WTC11 (cell line): ENCODE measurements around the gene KITLG. TPM values are rescaled to one million over a fixed set of nuclear protein-coding genes. Genes with fewer than 3 reads are reported as not detected.

Source experiments
- ATAC-seq: fragments of 200-7000 bp; cut with Tn5 transposase; 2 replicates; pipeline ENCODE4 v1.10.0; 2021; ENCODE audit warnings: mild to moderate bottlenecking, moderate library complexity
- CTCF ChIA-PET: fragments of 300-600 bp; sonication (Branson Sonifier 250); formaldehyde crosslinking; loops from one replicate; lab custom pipeline; 2021; ENCODE audit warnings: antibody characterized with exemption; lab: Charles Lee
- POLR2A ChIA-PET: fragments of 350-600 bp; sonication (Branson Sonifier 250); formaldehyde crosslinking; loops from one replicate; lab custom pipeline; 2021; ENCODE audit warnings: antibody characterized with exemption; lab: Charles Lee
- DNase-seq: peaks from one replicate; pipeline ENCODE4 v3.0.0; 2021; ENCODE audit warnings: low spot score
- H3K27ac Mint-ChIP-seq: 2 replicates; pipeline ENCODE4 v1.8.0; 2021; ENCODE audit warnings: mixed read lengths
- H3K27me3 Mint-ChIP-seq: 2 replicates; pipeline ENCODE4 v1.8.0; 2021; ENCODE audit warnings: low read depth, mild to moderate bottlenecking, moderate library complexity, mixed read lengths
- H3K36me3 Mint-ChIP-seq: 2 replicates; pipeline ENCODE4 v1.8.0; 2021; ENCODE audit warnings: mixed read lengths
- H3K4me1 Mint-ChIP-seq: 2 replicates; pipeline ENCODE4 v1.8.0; 2022; ENCODE audit warnings: mixed read lengths
- H3K4me3 Mint-ChIP-seq: 2 replicates; pipeline ENCODE4 v1.8.0; 2021; ENCODE audit warnings: mild to moderate bottlenecking, moderate library complexity, mixed read lengths
- H3K9me3 Mint-ChIP-seq: 2 replicates; pipeline ENCODE4 v1.8.0; 2021; ENCODE audit warnings: mixed read lengths
- AFF4 ChIP-seq: sonication (generic); formaldehyde crosslinking; IDR thresholded peaks from 2 replicates; pipeline ENCODE4 v1.8.1; 2023; ENCODE audit warnings: mild to moderate bottlenecking, missing genetic modification reagents, borderline replicate concordance
- CBFB ChIP-seq: sonication (generic); formaldehyde crosslinking; IDR thresholded peaks from 2 replicates; pipeline ENCODE4 v1.8.1; 2022; ENCODE audit warnings: mild to moderate bottlenecking, low read depth, missing genetic modification reagents
- CREB1 ChIP-seq: sonication (generic); formaldehyde crosslinking; IDR thresholded peaks from 2 replicates; pipeline ENCODE4 v1.8.0; 2023; ENCODE audit warnings: mild to moderate bottlenecking, missing genetic modification reagents
- ESRRA ChIP-seq: sonication (generic); formaldehyde crosslinking; IDR thresholded peaks from 2 replicates; pipeline ENCODE4 v1.8.1; 2022; ENCODE audit warnings: mild to moderate bottlenecking, missing genetic modification reagents, borderline replicate concordance
- FOXJ3 ChIP-seq: sonication (generic); formaldehyde crosslinking; IDR thresholded peaks from 2 replicates; pipeline ENCODE4 v1.9.0; 2021; ENCODE audit warnings: missing genetic modification reagents, mild to moderate bottlenecking, borderline replicate concordance
- JAZF1 ChIP-seq: fragments of 250-450 bp; sonication (Bioruptor Pico); IDR thresholded peaks from 2 replicates; pipeline ENCODE4 v1.9.0; 2021; ENCODE audit warnings: moderate library complexity, mild to moderate bottlenecking, inconsistent platforms
- NR3C1 ChIP-seq: sonication (generic); formaldehyde crosslinking; conservative IDR thresholded peaks from 2 replicates; pipeline ENCODE4 v1.8.1; 2023; ENCODE audit warnings: low read depth, mild to moderate bottlenecking, missing genetic modification reagents
- RORB ChIP-seq: fragments of 250-450 bp; sonication (Bioruptor Pico); IDR thresholded peaks from 2 replicates; pipeline ENCODE4 v1.9.0; 2021; ENCODE audit warnings: mild to moderate bottlenecking
- ZBTB21 ChIP-seq: sonication (generic); formaldehyde crosslinking; IDR thresholded peaks from 2 replicates; pipeline ENCODE4 v1.8.1; 2023; ENCODE audit warnings: mild to moderate bottlenecking, missing genetic modification reagents, borderline replicate concordance
- ZNF263 ChIP-seq: sonication (generic); formaldehyde crosslinking; IDR thresholded peaks from 2 replicates; pipeline ENCODE4 v1.8.1; 2022; ENCODE audit warnings: low read depth, mild to moderate bottlenecking, moderate library complexity, missing genetic modification reagents
- ZNF423 ChIP-seq: fragments of 250-450 bp; sonication (Bioruptor Pico); IDR thresholded peaks from 2 replicates; pipeline ENCODE4 v2.1.2; 2022; ENCODE audit warnings: mild to moderate bottlenecking, moderate library complexity
- ZNF671 ChIP-seq: fragments of 250-450 bp; sonication (Bioruptor Pico); IDR thresholded peaks from 2 replicates; pipeline ENCODE4 v1.8.0; 2021; ENCODE audit warnings: mild to moderate bottlenecking
- ZSCAN18 ChIP-seq: fragments of 250-450 bp; sonication (Bioruptor Pico); IDR thresholded peaks from 2 replicates; pipeline ENCODE4 v2.1.2; 2022; ENCODE audit warnings: mild to moderate bottlenecking, moderate library complexity
- total RNA-seq: library from RNA; stranded (reverse); gene quantifications from 3 replicates; pipeline ENCODE4 v1.2.3, GENCODE V29; 2021
- TF ChIP-seq, protein P1 (sequence below): sonication (generic); formaldehyde crosslinking; IDR thresholded peaks from 2 replicates; pipeline ENCODE4 v1.8.0; 2022; ENCODE audit warnings: missing genetic modification reagents
- TF ChIP-seq, protein P2 (sequence below): fragments of 250-450 bp; sonication (Bioruptor Pico); IDR thresholded peaks from 2 replicates; pipeline ENCODE4 v1.9.0; 2021; ENCODE audit warnings: moderate library complexity, mild to moderate bottlenecking, inconsistent platforms, borderline replicate concordance
- TF ChIP-seq, protein P3 (sequence below): fragments of 250-450 bp; sonication (Bioruptor Pico); IDR thresholded peaks from 2 replicates; pipeline ENCODE4 v1.9.0; 2021; ENCODE audit warnings: mild to moderate bottlenecking
- TF ChIP-seq, protein P4 (sequence below): sonication (generic); formaldehyde crosslinking; IDR thresholded peaks from 2 replicates; pipeline ENCODE4 v1.8.0; 2022; ENCODE audit warnings: mild to moderate bottlenecking, missing genetic modification reagents
- TF ChIP-seq, protein P5 (sequence below): sonication (generic); formaldehyde crosslinking; IDR thresholded peaks from 2 replicates; pipeline ENCODE4 v1.8.0; 2023; ENCODE audit warnings: missing genetic modification reagents, mild to moderate bottlenecking, borderline replicate concordance

The KITLG gene
- total RNA-seq, 1 experiment from 2014 or later: 12.5 TPM

GRCh38 chr12:88544991-88545980, 35.0 kb downstream of the KITLG start:
- DNase-seq: no peak
- TF ChIP-seq, protein P1, sequence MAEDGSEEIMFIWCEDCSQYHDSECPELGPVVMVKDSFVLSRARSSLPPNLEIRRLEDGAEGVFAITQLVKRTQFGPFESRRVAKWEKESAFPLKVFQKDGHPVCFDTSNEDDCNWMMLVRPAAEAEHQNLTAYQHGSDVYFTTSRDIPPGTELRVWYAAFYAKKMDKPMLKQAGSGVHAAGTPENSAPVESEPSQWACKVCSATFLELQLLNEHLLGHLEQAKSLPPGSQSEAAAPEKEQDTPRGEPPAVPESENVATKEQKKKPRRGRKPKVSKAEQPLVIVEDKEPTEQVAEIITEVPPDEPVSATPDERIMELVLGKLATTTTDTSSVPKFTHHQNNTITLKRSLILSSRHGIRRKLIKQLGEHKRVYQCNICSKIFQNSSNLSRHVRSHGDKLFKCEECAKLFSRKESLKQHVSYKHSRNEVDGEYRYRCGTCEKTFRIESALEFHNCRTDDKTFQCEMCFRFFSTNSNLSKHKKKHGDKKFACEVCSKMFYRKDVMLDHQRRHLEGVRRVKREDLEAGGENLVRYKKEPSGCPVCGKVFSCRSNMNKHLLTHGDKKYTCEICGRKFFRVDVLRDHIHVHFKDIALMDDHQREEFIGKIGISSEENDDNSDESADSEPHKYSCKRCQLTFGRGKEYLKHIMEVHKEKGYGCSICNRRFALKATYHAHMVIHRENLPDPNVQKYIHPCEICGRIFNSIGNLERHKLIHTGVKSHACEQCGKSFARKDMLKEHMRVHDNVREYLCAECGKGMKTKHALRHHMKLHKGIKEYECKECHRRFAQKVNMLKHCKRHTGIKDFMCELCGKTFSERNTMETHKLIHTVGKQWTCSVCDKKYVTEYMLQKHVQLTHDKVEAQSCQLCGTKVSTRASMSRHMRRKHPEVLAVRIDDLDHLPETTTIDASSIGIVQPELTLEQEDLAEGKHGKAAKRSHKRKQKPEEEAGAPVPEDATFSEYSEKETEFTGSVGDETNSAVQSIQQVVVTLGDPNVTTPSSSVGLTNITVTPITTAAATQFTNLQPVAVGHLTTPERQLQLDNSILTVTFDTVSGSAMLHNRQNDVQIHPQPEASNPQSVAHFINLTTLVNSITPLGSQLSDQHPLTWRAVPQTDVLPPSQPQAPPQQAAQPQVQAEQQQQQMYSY (CRISPR knock-in tag): no peak
- TF ChIP-seq, protein P2, sequence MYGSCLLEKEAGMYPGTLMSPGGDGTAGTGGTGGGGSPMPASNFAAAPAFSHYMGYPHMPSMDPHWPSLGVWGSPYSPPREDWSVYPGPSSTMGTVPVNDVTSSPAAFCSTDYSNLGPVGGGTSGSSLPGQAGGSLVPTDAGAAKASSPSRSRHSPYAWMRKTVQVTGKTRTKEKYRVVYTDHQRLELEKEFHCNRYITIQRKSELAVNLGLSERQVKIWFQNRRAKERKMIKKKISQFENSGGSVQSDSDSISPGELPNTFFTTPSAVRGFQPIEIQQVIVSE (CRISPR knock-in tag): no peak
- TF ChIP-seq FOXJ3: no peak
- no peak for TF ChIP-seq JAZF1 (CRISPR knock-in tag)
- no peak for TF ChIP-seq RORB
- no peak for TF ChIP-seq ZBTB21 (CRISPR knock-in tag)
- TF ChIP-seq AFF4 (CRISPR knock-in tag): no peak
- TF ChIP-seq ZSCAN18 (CRISPR knock-in tag): no peak
- no peak for TF ChIP-seq ZNF423 (CRISPR knock-in tag)
- TF ChIP-seq ESRRA (CRISPR knock-in tag): no peak
- no peak for TF ChIP-seq ZNF671 (CRISPR knock-in tag)
- TF ChIP-seq, protein P3, sequence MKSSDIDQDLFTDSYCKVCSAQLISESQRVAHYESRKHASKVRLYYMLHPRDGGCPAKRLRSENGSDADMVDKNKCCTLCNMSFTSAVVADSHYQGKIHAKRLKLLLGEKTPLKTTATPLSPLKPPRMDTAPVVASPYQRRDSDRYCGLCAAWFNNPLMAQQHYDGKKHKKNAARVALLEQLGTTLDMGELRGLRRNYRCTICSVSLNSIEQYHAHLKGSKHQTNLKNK: no peak
- TF ChIP-seq, protein P4, sequence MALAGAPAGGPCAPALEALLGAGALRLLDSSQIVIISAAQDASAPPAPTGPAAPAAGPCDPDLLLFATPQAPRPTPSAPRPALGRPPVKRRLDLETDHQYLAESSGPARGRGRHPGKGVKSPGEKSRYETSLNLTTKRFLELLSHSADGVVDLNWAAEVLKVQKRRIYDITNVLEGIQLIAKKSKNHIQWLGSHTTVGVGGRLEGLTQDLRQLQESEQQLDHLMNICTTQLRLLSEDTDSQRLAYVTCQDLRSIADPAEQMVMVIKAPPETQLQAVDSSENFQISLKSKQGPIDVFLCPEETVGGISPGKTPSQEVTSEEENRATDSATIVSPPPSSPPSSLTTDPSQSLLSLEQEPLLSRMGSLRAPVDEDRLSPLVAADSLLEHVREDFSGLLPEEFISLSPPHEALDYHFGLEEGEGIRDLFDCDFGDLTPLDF (CRISPR knock-in tag): no peak
- no peak for TF ChIP-seq ZNF263 (CRISPR knock-in tag)
- no peak for TF ChIP-seq CREB1 (CRISPR knock-in tag)
- no peak for TF ChIP-seq CBFB (CRISPR knock-in tag)
- TF ChIP-seq, protein P5, sequence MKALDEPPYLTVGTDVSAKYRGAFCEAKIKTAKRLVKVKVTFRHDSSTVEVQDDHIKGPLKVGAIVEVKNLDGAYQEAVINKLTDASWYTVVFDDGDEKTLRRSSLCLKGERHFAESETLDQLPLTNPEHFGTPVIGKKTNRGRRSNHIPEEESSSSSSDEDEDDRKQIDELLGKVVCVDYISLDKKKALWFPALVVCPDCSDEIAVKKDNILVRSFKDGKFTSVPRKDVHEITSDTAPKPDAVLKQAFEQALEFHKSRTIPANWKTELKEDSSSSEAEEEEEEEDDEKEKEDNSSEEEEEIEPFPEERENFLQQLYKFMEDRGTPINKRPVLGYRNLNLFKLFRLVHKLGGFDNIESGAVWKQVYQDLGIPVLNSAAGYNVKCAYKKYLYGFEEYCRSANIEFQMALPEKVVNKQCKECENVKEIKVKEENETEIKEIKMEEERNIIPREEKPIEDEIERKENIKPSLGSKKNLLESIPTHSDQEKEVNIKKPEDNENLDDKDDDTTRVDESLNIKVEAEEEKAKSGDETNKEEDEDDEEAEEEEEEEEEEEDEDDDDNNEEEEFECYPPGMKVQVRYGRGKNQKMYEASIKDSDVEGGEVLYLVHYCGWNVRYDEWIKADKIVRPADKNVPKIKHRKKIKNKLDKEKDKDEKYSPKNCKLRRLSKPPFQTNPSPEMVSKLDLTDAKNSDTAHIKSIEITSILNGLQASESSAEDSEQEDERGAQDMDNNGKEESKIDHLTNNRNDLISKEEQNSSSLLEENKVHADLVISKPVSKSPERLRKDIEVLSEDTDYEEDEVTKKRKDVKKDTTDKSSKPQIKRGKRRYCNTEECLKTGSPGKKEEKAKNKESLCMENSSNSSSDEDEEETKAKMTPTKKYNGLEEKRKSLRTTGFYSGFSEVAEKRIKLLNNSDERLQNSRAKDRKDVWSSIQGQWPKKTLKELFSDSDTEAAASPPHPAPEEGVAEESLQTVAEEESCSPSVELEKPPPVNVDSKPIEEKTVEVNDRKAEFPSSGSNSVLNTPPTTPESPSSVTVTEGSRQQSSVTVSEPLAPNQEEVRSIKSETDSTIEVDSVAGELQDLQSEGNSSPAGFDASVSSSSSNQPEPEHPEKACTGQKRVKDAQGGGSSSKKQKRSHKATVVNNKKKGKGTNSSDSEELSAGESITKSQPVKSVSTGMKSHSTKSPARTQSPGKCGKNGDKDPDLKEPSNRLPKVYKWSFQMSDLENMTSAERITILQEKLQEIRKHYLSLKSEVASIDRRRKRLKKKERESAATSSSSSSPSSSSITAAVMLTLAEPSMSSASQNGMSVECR (CRISPR knock-in tag): no peak
- TF ChIP-seq NR3C1 (CRISPR knock-in tag): no peak
- ATAC-seq: no peak
- Mint-ChIP-seq H3K9me3 (peaks cover 7% of the 10 kb centered on the region), H3K27ac (peak overlapping the region; percentile 15), H3K27me3 (no peaks in the 10 kb centered on the region), H3K4me3 (no peak overlapping the region), H3K4me1 (peaks cover 16% of the 10 kb centered on the region), H3K36me3 (peaks cover 10% of the 10 kb centered on the region)
- CTCF ChIA-PET: no interaction called here
- POLR2A ChIA-PET: no interaction called here
